ENCODE data around the gene SLC22A23.

Gene SLC22A23

DNA sequence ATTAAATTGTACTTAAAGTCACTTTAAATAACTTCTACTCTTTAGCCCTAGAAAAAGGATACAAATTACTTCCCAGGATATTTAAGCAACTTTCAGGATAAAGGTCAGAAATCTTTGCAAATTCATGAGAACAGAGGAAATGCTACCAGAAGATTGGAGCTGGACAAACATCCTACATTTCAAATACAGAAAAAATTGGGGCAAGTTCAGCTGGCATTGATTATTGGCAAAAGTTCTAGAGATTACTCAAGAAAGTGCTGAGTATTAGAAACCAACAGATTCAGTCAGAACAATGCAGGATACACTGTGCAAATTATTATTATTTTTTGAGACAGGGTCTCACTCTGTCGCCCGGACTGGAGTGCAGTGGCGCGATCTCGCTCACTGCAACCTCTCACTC, 6.0 kb downstream of the SLC22A23 start:
- no peak for DNase-seq
- in situ Hi-C loops (cut with HindIII; ENCODE audit: low pct_ligation_motif_present, low pct_unique_long_range_greater_than_20kb, low sequenced_read_pairs): no loop called here

DNA sequence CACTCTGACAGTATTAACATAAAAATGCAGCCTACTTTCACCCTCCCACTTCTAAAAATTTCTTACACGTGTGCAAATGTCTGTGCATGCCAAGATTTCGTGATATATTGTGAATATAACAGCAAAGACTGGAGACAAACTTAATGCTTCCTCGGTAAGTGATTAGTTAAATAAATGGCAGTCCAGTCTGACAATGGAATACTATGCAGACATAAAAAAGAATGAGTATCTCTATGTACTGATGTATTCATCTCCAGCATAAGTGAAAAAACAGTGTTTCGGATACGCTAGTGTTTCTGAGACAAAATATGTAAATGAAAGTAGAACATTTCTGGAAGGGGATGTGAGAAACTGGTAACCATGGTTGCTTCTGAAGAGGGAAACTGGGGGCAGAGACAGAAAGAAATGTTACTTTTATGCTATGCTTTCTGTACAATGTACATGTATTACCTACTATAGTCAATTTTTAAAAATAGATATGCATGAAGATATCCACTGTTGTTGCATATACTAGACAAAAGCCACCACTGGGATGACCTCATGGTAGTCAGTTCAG, 7.0 kb downstream of the SLC22A23 start:
- no peak for DNase-seq

DNA sequence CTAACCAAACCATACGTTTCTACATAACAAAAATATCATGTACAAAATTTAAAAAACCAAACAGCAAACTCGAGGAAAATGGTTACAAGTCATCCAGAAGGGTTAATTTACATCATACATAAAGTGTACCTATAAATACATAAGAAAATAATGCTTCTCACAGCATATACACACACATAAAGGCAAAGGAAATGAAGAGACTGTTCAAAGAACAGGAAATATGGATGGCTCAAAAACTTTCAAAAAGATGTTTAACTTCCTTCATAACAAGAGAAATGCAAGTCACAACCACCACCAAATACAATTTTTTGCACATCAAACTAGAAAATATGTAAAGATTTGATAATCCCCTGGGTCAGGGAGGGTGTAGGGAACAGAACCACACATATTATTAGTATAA, 7.5 kb downstream of the SLC22A23 start:
- in situ Hi-C loops (cut with HindIII; ENCODE audit: low pct_ligation_motif_present, low pct_unique_long_range_greater_than_20kb, low sequenced_read_pairs): no loop called here
- DNase-seq: no peak

More for the DNA sequence above, 7.0 kb downstream of the SLC22A23 start:
- in situ Hi-C loops (cut with HindIII; ENCODE audit: low pct_ligation_motif_present, low pct_unique_long_range_greater_than_20kb, low sequenced_read_pairs): no loop called here

DNA sequence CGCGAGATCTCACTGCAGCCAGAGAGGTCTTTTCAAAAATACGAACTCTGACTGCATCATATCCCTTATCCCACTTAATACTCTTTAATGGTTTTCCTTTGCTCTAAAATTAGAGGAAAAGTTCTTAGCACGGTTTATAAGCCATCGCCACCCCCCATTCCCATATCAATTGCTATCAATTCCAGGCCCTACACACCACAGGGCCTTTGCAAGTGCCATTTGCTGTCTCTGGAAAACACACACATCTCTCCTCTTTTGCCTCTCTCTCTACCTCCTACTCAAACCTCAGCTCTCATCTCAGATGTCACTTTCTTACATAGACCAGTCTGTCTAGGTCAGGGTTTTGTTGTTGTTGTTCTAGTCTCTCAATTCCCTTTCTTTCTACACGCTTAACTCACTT, 9.8 kb downstream of the SLC22A23 start:
- DNase-seq: no peak
- in situ Hi-C loops (cut with HindIII; ENCODE audit: low pct_ligation_motif_present, low pct_unique_long_range_greater_than_20kb, low sequenced_read_pairs): no loop called here

DNA sequence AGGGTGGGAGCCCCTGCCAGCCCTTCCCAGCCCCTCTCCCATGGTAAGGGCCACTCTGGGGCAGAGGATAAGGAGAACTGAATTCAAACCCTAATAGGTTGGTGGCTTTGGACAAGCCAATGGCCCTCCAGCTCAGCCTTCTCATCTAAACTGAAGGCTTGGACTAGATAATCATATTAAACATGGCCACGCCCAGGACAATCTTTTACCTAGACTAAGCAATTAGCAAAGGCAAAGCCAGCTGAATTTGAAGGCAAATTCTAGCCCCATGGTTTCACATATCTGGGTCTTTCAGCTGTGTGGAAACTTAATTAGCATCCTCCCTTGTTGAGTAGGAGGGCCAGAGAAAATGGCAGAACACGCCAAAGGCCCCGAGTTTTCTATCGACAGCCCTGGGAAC, 10.7 kb downstream of the SLC22A23 start:
- no peak for DNase-seq
- in situ Hi-C loops (cut with HindIII; ENCODE audit: low pct_ligation_motif_present, low pct_unique_long_range_greater_than_20kb, low sequenced_read_pairs): no loop called here

DNA sequence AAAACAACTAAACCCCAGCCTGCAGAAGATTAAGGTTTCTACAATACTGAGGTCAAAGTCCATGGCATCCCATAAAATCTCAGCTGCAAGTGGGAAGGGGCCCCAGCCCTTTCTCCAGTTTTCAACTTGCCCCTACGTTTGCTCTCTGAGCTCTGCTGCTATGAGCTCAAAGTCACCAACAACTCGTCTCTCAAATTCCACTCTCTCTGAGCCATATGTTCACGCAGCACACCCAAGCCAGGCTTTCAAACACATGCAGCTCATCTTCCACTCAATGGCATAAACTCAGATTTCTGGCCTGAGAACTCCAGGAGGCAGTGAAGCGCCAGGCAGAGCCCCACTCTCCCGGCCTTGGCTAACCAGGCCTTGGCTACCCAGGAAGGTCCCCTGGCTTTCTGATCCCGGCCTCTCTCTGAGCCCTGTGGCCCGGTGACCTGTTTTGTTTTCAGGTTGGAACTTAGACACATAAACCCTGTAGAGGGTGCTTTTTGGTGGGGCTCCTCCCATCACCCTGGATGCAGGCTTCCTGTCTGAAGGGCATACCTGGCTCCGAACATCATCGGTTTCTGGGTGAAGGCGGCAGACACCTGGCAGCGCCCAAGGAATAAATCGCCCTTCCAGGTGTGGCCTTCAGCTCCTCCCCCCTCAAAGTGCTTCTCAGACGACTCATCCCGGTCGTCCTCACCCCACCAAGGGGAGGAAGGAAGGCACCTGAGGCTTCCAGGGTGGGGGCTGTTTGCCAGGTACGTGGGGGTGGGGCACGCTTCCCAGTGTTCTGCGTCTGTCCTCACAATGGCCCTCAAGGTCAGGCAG, 12.4 kb downstream of the SLC22A23 start:
- DNase-seq: no peak
- in situ Hi-C loops (cut with HindIII; ENCODE audit: low pct_ligation_motif_present, low pct_unique_long_range_greater_than_20kb, low sequenced_read_pairs): no loop called here

DNA sequence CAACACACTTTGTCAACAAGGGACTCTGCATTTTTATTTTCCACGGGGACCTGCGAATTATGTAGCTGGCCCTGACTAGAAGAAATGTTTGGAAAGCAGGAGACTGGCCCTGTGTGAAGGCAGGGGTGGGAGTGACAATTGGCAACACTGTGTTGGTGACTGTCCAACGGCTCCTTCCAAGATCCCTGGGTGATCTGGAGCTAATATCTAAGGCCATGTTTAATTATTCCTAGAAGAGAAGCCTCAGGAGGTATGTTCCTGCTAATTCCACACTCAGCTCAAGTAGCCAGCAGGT, 13.7 kb downstream of the SLC22A23 start:
- in situ Hi-C loops (cut with HindIII; ENCODE audit: low pct_ligation_motif_present, low pct_unique_long_range_greater_than_20kb, low sequenced_read_pairs): no loop called here
- no peak for DNase-seq

DNA sequence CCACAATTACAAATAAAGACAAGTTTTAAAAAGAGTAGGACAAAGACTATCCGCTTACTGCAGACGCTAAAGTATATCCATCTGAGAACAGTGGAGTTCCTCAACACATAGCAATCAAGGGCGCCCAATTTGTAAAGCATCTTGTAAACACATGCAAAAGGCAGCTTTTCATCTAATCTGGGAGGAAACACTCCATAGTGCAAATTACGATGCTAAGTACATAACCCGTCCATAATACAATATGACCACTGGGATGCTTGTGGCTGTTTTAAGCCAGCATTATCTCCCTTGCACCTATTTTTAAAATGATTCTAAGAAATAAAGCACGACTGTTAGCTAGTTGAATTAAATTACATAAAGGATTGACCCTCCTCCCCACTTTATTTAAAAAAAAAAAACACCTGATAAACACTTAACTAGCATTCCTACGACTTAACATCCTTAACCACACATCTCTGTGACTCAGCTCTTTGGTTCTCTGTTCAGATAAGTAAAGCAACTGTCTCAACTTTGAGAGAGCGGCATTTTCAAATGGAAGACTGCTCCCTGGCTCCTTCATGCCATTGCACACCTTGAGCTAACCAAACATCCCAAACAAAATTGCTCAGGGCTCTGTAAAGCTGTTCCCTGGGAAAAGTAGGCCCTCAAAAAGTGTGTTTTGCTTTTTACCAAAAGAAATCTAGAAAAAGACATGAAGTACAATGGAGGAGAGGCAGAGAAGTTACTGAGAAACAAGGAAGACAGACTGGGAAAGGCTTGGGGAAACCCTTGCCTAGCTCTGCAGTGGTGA, 14.2 kb downstream of the SLC22A23 start:
- peak; percentile 73 for DNase-seq
- in situ Hi-C loops (cut with HindIII; ENCODE audit: low pct_ligation_motif_present, low pct_unique_long_range_greater_than_20kb, low sequenced_read_pairs): no loop called here

DNA sequence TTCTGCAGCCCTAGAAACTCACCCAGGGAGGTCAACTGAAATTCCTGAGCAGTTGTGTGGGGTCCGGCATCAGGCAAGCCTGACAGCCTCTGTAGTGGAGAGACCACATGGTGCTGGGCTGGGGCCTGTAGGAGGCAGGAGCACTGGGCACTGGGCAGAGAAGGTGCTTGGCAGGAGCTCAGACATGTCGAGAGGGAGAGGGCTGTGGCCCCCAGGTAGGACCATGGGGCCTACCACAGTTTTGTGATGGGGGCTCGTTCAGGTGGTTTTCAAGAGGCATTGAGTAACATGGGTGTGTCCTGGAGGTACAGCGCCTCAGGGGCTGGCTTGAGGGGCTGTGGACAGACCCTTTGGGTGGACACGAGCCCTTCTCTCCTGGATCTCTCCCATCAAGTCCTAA, 15.9 kb downstream of the SLC22A23 start:
- DNase-seq: no peak
- in situ Hi-C loops (cut with HindIII; ENCODE audit: low pct_ligation_motif_present, low pct_unique_long_range_greater_than_20kb, low sequenced_read_pairs): no loop called here

DNA sequence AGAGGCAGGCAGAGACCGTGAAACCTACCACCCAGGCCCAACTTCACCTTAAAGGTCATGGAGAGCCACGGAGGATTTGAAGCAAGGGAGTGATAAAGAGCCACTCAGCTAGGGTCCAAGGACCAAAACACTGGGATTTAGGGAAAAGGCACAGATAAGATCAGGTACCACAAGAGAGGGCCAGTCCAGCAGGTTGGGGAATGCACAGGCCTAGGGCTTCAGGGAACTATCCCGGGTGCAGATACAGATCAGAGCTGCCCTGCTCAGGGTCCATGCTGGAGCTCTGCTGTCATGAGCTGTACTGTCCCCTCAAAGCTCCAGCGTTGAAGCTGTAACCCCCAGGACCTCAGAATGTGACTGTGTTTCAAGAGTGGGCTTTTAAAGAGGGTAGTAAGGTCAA, 16.9 kb downstream of the SLC22A23 start:
- in situ Hi-C loops (cut with HindIII; ENCODE audit: low pct_ligation_motif_present, low pct_unique_long_range_greater_than_20kb, low sequenced_read_pairs): no loop called here
- DNase-seq: no peak

DNA sequence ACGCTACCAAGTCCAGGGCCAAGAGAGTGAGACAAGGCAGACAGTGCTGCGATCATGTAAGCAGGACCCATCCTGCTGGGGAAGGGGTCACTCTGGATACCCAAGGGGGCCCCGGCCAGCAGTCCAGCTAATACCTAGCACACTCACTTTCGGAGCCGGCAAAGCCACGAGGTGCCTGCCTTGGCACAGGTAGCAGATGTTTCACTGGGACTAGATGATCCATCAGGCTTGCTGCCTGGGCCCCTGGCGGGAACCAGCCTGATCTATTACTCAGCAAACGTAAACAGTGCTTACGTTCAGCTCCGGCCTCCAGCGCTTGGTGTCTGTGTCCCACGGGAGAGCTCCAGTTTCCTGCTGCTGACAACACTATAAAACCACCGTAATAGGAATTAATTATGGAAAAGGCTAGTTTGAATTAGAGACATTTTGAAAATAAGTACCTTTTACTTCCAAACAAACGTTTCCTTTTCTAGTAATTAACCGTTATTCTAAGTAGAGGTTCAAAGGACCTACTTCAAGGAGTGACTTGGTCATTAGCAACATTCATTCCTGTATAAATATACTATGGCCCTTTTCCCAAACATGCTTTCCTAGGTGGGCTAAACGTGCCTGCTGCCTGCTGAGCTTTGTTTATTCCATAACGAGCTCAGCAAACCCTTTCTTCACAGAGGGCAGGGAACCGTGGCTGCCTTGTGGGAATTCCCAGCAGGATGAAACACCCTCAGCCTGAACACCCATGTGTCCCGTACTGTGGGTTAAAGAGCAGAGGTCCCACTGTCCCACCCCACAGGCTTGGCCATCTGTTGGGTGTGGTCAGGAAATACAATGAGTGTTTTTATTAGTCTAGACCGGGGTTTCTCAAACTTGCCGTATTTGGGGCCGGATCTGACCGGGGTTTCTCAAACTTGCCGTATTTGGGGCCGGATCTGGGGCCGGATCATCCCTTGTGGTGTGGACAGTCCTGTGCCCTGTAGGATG, 18.4 kb downstream of the SLC22A23 start:
- DNase-seq: no peak
- in situ Hi-C loops (cut with HindIII; ENCODE audit: low pct_ligation_motif_present, low pct_unique_long_range_greater_than_20kb, low sequenced_read_pairs): no loop called here

DNA sequence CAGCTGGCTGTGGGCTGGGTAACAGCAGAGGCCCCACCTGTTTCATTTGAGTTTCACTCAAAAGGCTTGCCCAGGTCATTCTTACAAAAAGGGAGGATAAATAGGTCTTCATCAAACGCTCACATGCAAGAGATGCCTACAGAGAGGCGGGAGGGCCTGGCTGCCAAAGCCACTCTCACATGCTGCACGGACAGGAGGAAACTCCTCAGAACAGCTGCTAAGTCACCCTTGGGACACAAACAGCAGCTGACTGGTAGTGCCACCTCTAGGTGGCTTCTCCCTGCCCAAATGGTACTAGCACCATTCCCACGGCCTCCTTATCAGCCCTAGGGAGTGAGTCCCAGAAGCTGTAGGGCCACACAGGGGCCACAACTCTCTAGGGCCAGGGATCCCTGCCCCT, 23.8 kb downstream of the SLC22A23 start:
- in situ Hi-C loops (cut with HindIII; ENCODE audit: low pct_ligation_motif_present, low pct_unique_long_range_greater_than_20kb, low sequenced_read_pairs): no loop called here
- DNase-seq: no peak

DNA sequence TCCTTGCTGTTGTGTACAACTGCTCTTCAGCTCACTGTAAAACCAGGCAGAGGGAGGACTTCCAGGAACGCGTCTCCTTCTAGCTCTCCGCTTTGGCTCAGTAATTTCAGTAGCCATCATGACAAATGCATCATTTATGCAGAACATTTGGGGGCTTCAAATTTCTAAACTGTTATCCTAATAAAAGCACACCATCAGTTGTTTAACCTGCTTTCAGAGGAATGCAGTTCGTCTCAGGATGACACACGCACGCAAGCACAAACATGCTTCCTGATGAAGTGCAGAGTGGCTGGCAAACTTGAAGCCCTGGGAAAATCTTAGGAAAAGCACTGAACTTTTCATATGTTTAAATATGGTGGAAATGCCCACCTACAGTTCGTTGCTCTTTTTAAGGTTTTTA, 24.4 kb downstream of the SLC22A23 start:
- no peak for DNase-seq
- in situ Hi-C loops (cut with HindIII; ENCODE audit: low pct_ligation_motif_present, low pct_unique_long_range_greater_than_20kb, low sequenced_read_pairs): no loop called here

DNA sequence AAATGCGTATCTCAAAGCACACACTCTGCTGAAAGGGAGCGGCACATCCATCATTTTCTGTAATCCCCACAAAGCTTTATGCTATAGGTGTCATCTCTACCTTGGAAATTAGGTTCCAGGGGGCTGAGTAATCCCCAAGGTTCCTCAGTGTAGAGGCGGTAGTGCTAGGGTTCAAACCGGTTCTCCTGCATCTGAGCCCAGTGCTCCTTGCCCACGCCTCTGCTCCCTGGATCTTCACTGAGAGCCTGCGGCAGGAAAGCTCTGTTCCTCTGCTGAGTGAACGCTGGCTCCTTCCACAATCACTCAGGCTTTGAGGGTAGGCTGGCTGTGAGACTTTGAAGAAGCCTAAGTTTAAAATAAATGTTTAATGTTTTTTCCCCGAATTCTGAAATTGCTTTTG, 24.9 kb downstream of the SLC22A23 start:
- in situ Hi-C loops (cut with HindIII; ENCODE audit: low pct_ligation_motif_present, low pct_unique_long_range_greater_than_20kb, low sequenced_read_pairs): no loop called here
- DNase-seq: no peak

DNA sequence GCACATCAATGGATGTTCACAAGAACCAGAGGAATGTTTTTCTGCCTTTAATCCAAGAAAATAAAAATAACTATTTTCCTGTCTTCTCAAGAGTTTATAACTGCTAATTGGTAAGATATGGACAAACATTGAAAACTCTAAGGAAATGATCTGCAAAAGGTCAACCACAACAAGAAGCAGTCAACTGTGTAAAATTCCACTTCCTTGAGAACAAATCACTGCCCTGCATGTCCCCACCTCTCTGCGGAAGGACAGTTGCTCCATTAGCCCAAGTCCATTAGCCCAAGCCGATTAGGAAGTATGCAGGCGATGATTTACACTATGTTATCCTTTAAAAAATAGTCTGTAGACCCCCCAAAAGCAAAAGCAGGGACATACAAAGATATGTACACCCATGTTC, 27.6 kb downstream of the SLC22A23 start:
- in situ Hi-C loops (cut with HindIII; ENCODE audit: low pct_ligation_motif_present, low pct_unique_long_range_greater_than_20kb, low sequenced_read_pairs): no loop called here

DNA sequence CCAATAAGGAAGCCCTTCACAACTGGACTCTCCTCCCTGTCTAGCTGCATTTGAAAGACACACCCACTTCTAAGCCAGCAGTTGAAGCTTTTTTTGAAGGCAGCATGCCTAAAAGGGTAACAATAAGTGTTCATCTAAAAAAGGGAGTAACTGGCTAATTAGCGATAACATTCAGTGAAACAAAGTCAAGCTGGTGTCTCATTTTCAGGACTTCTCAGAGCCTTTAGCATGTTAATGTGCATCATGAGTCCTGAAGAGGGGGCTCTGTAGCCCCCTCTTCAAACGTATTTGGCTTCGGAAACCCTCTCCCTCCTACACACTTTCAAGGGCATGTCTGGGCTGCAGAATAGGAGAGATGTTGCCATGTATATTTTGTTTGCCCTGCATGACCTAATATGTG, 28.1 kb downstream of the SLC22A23 start:
- DNase-seq: no peak
- in situ Hi-C loops (cut with HindIII; ENCODE audit: low pct_ligation_motif_present, low pct_unique_long_range_greater_than_20kb, low sequenced_read_pairs): no loop called here

More for the DNA sequence above, 27.6 kb downstream of the SLC22A23 start:
- no peak for DNase-seq

DNA sequence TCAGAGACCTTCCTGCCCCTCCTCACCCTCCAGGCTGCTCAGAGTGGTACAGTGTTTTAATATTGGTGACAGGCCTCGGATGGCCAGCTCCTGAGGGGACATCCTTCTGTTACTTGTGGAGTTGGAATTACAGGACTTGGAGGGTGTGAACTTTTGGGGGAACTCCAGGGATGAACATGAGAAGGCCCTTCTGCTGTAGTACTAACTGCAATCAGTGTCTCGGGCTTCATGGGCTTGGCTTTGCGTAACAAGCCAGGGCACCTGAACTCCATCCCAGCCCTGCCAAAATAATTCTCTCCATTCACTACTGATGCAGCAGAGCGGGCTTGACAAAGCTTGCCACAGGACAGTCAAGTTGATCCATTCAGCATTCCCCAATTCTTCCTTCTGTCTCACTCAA, 28.6 kb downstream of the SLC22A23 start:
- no peak for DNase-seq
- in situ Hi-C loops (cut with HindIII; ENCODE audit: low pct_ligation_motif_present, low pct_unique_long_range_greater_than_20kb, low sequenced_read_pairs): no loop called here

DNA sequence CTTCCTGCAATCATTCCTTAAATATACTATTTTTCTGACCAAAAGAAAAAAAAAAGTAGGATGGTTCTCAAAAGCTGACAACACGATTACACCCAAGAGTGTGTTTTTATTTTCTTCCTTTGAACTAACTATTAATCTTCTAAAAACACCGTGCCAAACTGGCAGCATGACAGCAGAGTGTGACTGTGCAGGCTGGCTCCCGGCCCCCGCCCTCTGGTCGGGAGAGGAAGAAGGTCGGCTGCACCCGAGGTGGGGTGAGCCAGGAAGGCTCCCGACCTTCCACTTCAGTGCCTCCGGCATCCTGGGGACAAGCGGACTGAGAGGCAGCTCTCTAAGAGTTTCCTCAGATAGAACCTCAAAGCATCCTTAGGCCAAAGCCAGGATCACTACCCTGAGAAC, 29.2 kb downstream of the SLC22A23 start:
- in situ Hi-C loops (cut with HindIII; ENCODE audit: low pct_ligation_motif_present, low pct_unique_long_range_greater_than_20kb, low sequenced_read_pairs): no loop called here
- DNase-seq: no peak

Measured in ACHN (cell line).